ENCODE measurements around the gene CHRD. TPM values are rescaled to one million over a fixed set of nuclear protein-coding genes. Genes with fewer than 3 reads are reported as not detected.

The CHRD gene
- total and polyA plus RNA-seq, 10 of the 15 experiments (the other 5 are each of a cell fraction or from before 2014, with no cell fraction given) = not detected

DNA sequence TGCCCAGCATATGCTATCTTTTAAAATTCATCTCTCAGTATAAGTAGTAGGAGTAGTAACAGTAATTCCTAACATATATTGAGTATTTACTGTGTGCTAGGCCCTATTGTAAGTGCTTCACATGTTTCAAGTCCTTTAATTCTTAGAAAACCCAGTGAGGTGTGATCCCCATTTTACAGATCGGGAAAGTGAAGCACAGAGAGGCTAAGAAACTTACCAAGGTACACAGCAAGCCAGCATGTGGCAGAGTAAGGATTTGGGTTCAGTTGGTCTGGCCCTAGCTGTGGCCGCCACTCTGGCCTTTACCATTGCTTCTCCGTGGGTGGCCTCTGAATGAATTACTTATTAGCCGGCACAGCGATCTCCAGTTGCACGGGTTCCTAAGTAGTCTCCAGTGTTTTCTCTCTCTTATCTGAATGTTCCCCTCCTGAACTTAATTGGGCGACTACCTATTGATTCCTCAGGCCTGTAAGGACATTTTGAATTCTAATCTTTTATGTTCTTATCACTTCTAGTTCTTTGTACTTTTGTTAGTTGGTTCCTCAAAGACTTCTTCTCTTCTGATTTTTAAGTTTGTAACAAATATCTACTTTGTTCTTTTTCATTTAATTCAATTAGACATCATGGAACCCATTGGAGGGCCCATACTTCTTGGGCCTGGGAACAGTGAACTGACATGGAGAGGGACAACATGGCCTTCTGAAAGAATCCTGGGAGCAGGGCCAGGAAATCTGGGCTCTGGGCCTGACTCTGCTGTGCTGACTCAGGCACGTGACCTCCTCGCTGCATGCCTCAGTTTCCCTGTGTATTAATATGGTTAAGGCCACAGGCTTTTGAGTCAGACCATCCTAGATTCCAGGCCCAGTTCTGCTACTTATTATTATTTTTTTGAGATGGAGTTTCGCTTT, 30.0 kb upstream of the CHRD start:
- Histone ChIP-seq H3K4me1 (ENCODE audit: control insufficient read depth, insufficient read depth, low read length) (no peaks in the 10 kb centered on the region), H3K9me3 (replicated peaks; ENCODE audit: control insufficient read depth, insufficient read depth, low read length) (no peaks in the 10 kb centered on the region), H3K4me2 (ENCODE audit: control insufficient read depth, insufficient read depth) (no peak overlapping the region), H3K27ac (ENCODE audit: control insufficient read depth, insufficient read depth) (no peak overlapping the region), H3K27me3 (replicated peaks in 1 of 2; ENCODE audit: control insufficient read depth in 2 of 2, insufficient read depth in 2 of 2, low read length in 1 of 2) (no peaks in the 10 kb centered on the region), H3K36me3 (ENCODE audit: control insufficient read depth in 2 of 2, insufficient read depth in 2 of 2, low read length in 1 of 2) (no peaks in the 10 kb centered on the region), H3K9ac (ENCODE audit: control insufficient read depth, insufficient read depth, low read length) (no peak overlapping the region), H3K4me3 (no peak overlapping the region), H4K20me1 (ENCODE audit: control insufficient read depth, insufficient read depth) (no peaks in the 10 kb centered on the region), H3K79me2 (ENCODE audit: control insufficient read depth, insufficient read depth, low read length) (no peaks in the 10 kb centered on the region), H2AFZ (ENCODE audit: control insufficient read depth, low read depth, low read length) (no peak overlapping the region)
- intact Hi-C loops (cut with micrococcal nuclease; ENCODE audit: unreplicated experiment) (no loop called here), in situ Hi-C loops (cut with MboI) (no loop called here)
- ChIA-PET POLR2A (interaction anchor here (1.3 kb wide), 1 partner anchor 12 kb away, joined by 4 read pairs; the partner anchor contains the start of genes CLCN2 and POLR2H), RAD21 (ENCODE audit: unreplicated experiment) (interaction anchor here (0.6 kb wide), 1 partner anchor 12 kb away, joined by 3 read pairs; the partner anchor contains the start of genes CLCN2 and POLR2H), SMC1A (ENCODE audit: uncharacterized antibody, unreplicated experiment) (no interaction called here), CTCF (no interaction called here)
- BruUV-seq (replicated peaks) = no TSS peak
- ATAC-seq = no peak
- WGBS (ENCODE audit: insufficient coverage, insufficient replicate concordance, low lambda C conversion rate, missing lambda C conversion rate) = 83% methylated on average over 10 of the region's 10 CpGs
- no peak for TF ChIP-seq BMI1 (IDR thresholded peaks at IDR 0.05; ENCODE audit: borderline replicate concordance)
- no peak for TF ChIP-seq KAT2A (conservative IDR thresholded peaks at IDR 0.05; ENCODE audit: control insufficient read depth, low read depth, low read length)
- DNase-seq (ENCODE audit: low read depth, low spot score) = no peak
- FAIRE-seq = no peak

DNA sequence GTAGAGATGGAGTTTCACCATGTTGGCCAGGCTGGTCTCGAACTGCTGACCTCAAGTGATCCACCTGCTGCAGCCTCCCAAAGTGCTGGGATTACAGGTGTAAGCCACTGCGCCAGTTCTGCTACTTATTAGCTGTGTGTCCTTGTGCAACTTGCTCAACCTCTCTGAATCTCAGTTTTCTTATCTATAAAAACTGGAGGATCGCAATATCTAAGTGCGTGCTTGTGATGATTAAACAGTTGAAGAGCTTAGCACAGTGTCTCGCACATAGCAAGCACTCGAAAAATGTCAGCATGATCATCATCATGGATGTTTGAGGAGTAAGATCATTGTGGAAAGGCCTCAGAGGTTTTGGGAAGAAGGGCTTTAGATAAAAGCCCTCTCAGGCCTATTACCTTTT, 29.2 kb upstream of the CHRD start:
- WGBS (ENCODE audit: insufficient coverage, insufficient replicate concordance, low lambda C conversion rate, missing lambda C conversion rate) = 90% methylated on average over 6 of the region's 6 CpGs
- Histone ChIP-seq H3K27me3 (replicated peaks in 1 of 2; ENCODE audit: control insufficient read depth in 2 of 2, insufficient read depth in 2 of 2, low read length in 1 of 2) (no peaks in the 10 kb centered on the region), H3K9me3 (replicated peaks; ENCODE audit: control insufficient read depth, insufficient read depth, low read length) (no peaks in the 10 kb centered on the region), H3K4me1 (ENCODE audit: control insufficient read depth, insufficient read depth, low read length) (no peaks in the 10 kb centered on the region), H3K27ac (ENCODE audit: control insufficient read depth, insufficient read depth) (no peak overlapping the region), H2AFZ (ENCODE audit: control insufficient read depth, low read depth, low read length) (no peak overlapping the region), H3K4me3 (no peak overlapping the region), H3K4me2 (ENCODE audit: control insufficient read depth, insufficient read depth) (no peak overlapping the region), H3K9ac (ENCODE audit: control insufficient read depth, insufficient read depth, low read length) (no peak overlapping the region), H3K36me3 (ENCODE audit: control insufficient read depth in 2 of 2, insufficient read depth in 2 of 2, low read length in 1 of 2) (no peaks in the 10 kb centered on the region), H3K79me2 (ENCODE audit: control insufficient read depth, insufficient read depth, low read length) (no peaks in the 10 kb centered on the region), H4K20me1 (ENCODE audit: control insufficient read depth, insufficient read depth) (no peaks in the 10 kb centered on the region)
- in situ Hi-C loops (cut with MboI) = no loop called here
- POLR2A ChIA-PET = no interaction called here
- no TSS peak for BruUV-seq (replicated peaks)
- CTCF ChIA-PET = no interaction called here
- SMC1A ChIA-PET (ENCODE audit: uncharacterized antibody, unreplicated experiment) = no interaction called here
- no peak for FAIRE-seq
- no peak for DNase-seq (ENCODE audit: low read depth, low spot score)
- RAD21 ChIA-PET (ENCODE audit: unreplicated experiment) = interaction anchor here (0.6 kb wide), 1 partner anchor 11 kb away, joined by 3 read pairs; the partner anchor contains the start of genes CLCN2 and POLR2H
- intact Hi-C loops (cut with micrococcal nuclease; ENCODE audit: unreplicated experiment) = no loop called here
- no peak for ATAC-seq
- TF ChIP-seq, protein P1, sequence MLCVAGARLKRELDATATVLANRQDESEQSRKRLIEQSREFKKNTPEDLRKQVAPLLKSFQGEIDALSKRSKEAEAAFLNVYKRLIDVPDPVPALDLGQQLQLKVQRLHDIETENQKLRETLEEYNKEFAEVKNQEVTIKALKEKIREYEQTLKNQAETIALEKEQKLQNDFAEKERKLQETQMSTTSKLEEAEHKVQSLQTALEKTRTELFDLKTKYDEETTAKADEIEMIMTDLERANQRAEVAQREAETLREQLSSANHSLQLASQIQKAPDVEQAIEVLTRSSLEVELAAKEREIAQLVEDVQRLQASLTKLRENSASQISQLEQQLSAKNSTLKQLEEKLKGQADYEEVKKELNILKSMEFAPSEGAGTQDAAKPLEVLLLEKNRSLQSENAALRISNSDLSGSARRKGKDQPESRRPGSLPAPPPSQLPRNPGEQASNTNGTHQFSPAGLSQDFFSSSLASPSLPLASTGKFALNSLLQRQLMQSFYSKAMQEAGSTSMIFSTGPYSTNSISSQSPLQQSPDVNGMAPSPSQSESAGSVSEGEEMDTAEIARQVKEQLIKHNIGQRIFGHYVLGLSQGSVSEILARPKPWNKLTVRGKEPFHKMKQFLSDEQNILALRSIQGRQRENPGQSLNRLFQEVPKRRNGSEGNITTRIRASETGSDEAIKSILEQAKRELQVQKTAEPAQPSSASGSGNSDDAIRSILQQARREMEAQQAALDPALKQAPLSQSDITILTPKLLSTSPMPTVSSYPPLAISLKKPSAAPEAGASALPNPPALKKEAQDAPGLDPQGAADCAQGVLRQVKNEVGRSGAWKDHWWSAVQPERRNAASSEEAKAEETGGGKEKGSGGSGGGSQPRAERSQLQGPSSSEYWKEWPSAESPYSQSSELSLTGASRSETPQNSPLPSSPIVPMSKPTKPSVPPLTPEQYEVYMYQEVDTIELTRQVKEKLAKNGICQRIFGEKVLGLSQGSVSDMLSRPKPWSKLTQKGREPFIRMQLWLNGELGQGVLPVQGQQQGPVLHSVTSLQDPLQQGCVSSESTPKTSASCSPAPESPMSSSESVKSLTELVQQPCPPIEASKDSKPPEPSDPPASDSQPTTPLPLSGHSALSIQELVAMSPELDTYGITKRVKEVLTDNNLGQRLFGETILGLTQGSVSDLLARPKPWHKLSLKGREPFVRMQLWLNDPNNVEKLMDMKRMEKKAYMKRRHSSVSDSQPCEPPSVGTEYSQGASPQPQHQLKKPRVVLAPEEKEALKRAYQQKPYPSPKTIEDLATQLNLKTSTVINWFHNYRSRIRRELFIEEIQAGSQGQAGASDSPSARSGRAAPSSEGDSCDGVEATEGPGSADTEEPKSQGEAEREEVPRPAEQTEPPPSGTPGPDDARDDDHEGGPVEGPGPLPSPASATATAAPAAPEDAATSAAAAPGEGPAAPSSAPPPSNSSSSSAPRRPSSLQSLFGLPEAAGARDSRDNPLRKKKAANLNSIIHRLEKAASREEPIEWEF (IDR thresholded peaks at IDR 0.05; ENCODE audit: insufficient replicate concordance, low read depth, low read length) = no peak
- TF ChIP-seq KDM1A (IDR thresholded peaks at IDR 0.05; ENCODE audit: borderline replicate concordance) = no peak
- TF ChIP-seq STAT1 (conservative IDR thresholded peaks at IDR 0.05) = no peak
- TF ChIP-seq MYB (IDR thresholded peaks at IDR 0.05; ENCODE audit: borderline replicate concordance, low read depth, low read length) = no peak
- TF ChIP-seq GATAD2B (conservative IDR thresholded peaks at IDR 0.05; ENCODE audit: low read depth) = no peak
- no peak for TF ChIP-seq RFX5 (IDR thresholded peaks at IDR 0.05; ENCODE audit: low read depth, low read length)
- no peak for TF ChIP-seq BHLHE40 (IDR thresholded peaks at IDR 0.05; ENCODE audit: borderline replicate concordance in 1 of 2, low read depth in 2 of 2, low read length in 1 of 2)
- TF ChIP-seq YBX1 (IDR thresholded peaks at IDR 0.05) = no peak
- no peak for TF ChIP-seq EED (IDR thresholded peaks at IDR 0.05; ENCODE audit: low read depth)
- no peak for TF ChIP-seq PML (IDR thresholded peaks at IDR 0.05; ENCODE audit: low read length)

All from GM12878 (cell line).